HG02852 (cell line): Measurements from ENCODE around the gene SUPT4H1.

Experiments
- ATAC-seq: cut with Tn5 transposase; IDR thresholded peaks from one replicate; pipeline ENCODE4 v1.9.1; 2021; ENCODE audit warnings: mild to moderate bottlenecking, moderate library complexity; ENCODE audit not compliant: unreplicated experiment

Gene SUPT4H1

GRCh38 chr17:58331815-58332777 lies 19.9 kb downstream of the SUPT4H1 start:
- ATAC-seq = no peak

- ATAC-seq = no peak
Observed at GRCh38 chr17:58330997-58331814, 20.8 kb downstream of the SUPT4H1 start.

GRCh38 chr17:58330538-58330996 lies 21.4 kb downstream of the SUPT4H1 start:
- ATAC-seq = no peak

- ATAC-seq = peak; percentile 3
Observed at GRCh38 chr17:58329810-58330537, 22.0 kb downstream of the SUPT4H1 start.

GRCh38 chr17:58329035-58329809 lies 22.8 kb downstream of the SUPT4H1 start:
- ATAC-seq = peak; percentile 38

GRCh38 chr17:58328195-58329034 lies 23.6 kb downstream of the SUPT4H1 start, which contains the start of gene TSPOAP1:
Gene TSPOAP1 (minus strand): TSS chr17:58328795. CDS start chr17:58327920, 875 bp downstream.
- ATAC-seq = peak; percentile 15

- ATAC-seq = peak; percentile 3
Observed at GRCh38 chr17:58327363-58328194, 24.4 kb downstream of the SUPT4H1 start.

- no peak for ATAC-seq
Observed at GRCh38 chr17:58326609-58327362, 25.2 kb downstream of the SUPT4H1 start.

GRCh38 chr17:58325976-58326468 lies 26.0 kb downstream of the SUPT4H1 start:
- no peak for ATAC-seq

GRCh38 chr17:58325289-58325726 lies 26.7 kb downstream of the SUPT4H1 start:
- no peak for ATAC-seq

- ATAC-seq = no peak
Observed at GRCh38 chr17:58324409-58325288, 27.4 kb downstream of the SUPT4H1 start.

GRCh38 chr17:58324056-58324408 lies 28.0 kb downstream of the SUPT4H1 start:
- ATAC-seq = no peak

GRCh38 chr17:58323366-58324055 lies 28.5 kb downstream of the SUPT4H1 start:
- ATAC-seq = no peak

GRCh38 chr17:58322581-58323185 lies 29.3 kb downstream of the SUPT4H1 start:
- no peak for ATAC-seq
